Midbrain (tissue), 1 donor: ENCODE results near the gene LPCAT1.

Source experiments
- DNase-seq: peaks from one replicate; lab custom pipeline; 2025; lab: John Stamatoyannopoulos, UW

The LPCAT1 gene

DNA sequence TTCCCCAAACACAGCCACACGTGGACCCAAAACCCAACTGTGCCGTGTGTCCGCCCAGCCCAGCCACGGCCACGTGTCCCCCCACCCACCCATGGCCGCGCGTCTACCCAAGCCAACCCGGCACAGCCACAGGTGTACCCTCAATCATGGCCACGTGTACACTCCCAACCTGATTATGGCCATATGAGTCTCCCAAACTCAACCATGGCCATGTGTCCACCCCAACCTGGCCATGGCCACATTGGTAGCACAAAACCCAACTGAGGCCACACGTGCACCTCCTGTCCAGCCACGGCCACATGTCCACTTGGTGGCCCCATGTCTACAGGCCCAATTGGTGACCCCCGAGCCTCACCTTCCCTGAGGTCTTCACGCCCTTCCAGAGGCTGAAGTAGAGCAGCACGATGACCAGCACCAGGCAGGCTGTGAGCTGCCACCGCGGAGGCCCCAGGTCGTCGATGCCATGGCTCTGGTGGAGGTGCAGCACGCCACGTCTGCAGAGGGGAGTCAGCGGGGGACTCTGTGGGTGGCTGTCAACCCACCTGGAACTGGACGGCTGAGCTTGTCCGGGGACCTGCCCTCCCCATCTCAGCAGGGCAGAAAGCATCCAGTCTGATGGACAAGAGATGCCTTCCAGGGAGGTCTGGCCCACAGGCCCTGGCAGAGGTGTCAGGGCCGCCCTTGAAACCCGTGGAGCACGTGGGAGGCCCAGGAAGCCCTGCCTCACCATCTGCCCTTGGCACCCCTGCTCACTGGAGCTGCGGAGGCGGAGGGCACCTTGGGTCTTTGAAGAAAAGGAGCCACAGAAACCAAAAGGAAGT lies 102.0 kb downstream of the LPCAT1 start:
- no peak for DNase-seq

DNA sequence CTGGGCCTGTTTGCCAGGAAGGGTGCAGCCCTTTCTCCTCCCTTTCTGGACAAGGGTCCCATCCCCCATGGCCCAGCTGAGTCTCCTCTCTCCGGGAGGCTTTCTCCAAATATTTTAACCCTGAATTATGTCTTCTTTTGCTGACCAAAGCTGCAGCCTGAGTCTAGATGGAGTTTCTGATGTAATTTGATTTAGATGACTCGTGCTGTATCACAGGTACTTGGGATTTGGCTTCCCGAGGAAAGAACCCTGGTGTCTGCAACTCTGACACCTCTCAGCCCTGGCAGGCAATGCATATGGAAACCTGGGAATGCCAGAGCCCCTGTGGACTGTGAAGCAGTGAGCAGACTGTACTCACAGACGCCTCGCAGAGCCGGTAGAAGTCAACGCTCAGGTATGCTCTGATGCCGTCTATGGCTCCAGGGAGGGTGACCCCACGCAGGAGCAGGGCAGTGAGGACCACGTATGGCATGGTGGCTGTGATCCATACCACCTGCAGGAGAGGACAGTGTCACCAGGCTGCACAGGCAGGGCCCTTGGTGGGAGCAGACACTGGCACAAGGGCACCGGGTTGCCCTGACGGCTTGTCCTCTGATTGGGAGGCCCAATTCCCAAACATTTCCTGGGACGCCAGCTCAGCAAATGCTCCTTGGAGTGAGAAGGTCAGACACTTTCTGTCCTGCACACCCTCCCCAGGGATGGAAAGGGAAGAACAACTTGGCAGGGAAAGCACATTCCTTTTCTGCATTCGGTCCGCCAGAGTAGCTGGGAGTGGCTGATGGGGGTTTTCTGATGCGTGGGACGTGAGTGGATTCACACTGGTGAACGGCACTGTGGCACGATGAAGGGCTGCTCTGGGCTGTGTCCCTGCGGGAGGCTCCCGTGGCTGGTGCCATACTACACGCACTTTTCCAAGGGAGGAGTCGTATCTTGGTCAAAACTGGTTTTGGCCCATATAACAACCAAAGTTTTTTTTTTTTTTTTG lies 103.3 kb downstream of the LPCAT1 start:
- no peak for DNase-seq

DNA sequence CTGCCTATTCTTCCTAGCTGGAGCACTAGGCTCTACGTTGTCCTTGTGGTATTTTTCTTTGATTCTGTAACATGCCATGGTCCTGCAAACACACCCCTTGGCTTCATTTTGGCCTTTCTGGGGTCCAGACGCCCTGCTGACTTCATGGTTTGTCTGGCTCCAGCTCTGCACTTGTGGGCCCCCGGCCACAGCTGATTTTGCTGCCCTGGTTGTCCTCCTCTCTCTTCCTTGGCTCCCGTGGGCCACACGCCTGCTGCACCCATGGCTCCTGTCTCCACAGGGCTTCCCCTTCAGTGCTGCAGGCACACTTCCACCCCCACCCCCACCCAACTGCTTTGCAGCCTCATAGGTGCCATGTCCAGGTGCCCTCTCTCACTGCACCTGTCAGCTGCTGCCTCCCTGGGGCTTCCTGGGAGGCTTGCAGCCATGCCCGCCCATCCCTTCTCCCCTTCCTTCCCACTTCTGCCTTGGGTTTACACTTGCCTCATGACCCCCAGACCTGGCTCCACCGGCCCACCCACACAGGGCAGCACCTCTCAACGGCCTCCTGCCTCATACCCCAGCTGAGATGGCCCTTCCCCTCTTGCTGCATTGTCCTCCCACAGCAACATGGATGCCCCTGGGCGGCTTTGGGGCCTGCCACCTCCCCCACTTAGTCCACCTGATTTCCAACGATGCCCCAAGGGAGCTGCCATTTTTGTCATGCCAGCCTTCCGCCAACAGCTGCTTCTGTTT lies 104.1 kb downstream of the LPCAT1 start:
- DNase-seq: no peak

DNA sequence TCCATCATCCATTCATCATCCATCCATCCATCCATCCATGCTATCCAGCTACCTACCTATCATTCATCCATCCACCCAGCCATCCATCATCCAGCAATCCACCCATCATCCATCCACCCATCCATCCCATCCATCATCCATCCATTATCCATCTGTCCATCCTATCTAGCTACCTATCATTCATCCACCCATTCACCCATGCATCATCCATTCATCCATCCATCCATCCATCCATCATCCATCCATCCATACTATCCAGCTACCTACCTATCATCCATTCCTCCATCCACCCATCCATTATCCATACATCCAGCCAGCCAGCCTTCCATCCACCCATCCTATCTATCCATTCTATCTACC lies 104.9 kb downstream of the LPCAT1 start:
- DNase-seq: no peak

DNA sequence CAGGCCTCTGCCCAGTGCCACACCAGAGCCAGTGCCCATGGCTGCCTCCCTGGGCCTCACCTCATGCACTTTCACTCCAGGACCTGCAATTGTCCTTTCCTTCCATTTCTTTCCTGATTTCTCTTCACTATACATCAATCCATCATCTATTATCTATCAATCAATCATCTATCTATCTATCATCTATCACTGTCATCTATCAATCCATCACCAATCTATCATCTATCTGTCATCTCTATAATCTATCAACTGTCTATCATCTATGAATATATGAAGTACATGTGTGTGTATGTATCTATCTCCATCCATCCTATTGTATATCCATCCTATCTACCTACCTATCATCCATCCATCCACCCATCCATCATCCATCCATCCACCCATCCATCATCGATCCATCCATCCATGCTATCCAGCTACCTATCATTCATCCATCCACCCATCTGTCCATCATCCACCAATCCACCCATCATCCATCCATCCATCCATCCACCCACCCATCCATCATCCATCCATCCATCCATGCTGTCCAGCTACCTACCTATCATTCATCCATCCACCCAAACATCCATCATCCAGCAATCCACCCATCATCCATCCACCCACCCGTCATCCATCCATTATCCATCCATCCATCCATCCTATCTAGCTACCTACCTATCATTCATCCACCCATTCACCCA lies 105.4 kb downstream of the LPCAT1 start:
- DNase-seq: no peak

DNA sequence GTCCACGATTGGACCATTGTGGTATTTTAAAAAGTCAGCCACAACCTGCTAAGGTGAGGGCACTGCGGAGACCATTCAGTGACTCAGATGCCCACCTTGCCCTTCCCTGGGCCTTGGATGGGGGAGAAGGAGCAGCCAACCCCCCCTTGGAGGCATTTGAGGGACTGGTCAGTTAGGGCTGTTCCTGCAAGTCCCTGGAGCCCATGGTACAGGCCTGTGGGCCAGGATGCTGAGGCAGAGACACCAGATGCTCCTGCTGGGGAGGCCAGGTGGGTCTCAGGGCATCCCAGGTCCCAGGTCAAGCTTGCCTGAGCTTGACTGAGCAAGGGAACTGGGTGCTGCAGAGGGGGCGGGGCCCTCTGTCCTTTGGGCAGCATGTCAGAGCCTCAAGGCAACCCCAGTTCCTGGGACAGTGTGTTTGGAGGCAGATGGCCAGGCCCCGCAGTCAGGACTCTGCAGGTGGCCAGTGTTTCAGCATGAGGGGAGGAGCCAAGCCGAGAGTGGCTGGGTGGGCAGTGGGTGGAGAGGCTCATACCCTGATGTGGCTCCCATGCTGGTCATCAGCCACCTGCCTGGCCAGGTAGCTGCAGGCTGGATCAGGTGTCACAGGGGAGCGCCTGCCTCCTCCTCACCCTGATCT lies 106.1 kb downstream of the LPCAT1 start:
- DNase-seq: no peak

DNA sequence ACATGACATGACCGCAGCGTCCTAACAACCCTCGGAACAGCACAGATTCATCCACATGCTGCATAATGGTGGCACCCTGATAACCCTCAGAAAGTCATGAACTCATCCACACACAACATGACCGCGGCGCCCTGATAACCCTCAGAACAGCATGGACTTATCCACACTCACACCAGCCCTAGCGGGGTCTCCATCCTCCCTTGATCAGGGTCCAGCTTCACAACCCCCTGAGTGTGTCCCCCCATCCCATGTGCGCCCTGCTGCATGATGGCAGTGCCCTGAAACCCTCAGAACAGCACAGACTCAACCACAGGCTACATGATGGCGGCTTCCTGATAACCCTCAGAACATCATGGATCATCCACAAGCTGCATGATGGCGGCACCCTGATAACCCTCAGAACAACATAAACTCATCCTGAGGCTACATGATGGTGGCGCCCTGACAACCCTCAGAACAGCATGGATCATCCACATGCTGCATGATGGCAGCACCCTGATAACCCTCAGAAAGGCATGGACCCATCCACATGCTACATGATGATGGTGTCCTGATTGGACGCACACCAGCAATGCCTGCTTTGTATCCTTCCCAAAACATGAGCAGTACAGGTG lies 106.8 kb downstream of the LPCAT1 start:
- no peak for DNase-seq

DNA sequence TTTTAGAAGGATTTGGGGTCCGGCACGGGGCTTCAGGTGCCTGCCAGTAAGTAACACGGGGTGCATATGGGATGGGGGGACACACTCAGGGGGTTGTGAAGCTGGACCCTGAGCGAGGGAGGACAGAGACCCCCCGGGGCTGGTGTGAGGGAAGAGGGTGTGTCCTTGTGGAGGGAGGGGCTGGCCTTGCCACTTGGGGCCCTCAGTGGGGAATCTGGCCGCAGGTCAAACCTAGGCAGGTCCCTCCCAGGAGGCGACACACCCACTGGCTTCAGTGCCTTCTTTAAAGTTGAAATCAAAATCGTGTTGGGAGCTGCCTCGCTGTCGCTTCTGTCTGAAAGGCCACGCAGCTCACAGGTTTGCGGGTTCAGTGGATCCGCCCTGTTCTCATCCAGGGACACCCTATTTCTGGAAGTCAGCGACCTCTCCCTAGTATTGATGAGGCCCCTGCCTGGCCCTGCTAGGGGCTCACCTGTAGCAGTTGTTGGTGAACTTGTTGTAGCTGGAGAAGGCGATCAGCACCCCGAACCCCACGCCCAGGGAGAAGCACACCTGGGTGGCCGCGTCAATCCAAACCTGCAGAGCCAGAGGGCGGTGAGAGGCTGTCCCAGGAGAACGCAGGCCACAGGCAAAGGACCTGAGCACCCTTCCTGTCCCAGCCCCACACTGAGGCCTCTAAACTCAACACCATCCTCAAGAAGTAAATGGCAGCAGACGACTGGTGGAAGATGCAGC lies 108.0 kb downstream of the LPCAT1 start:
- no peak for DNase-seq

DNA sequence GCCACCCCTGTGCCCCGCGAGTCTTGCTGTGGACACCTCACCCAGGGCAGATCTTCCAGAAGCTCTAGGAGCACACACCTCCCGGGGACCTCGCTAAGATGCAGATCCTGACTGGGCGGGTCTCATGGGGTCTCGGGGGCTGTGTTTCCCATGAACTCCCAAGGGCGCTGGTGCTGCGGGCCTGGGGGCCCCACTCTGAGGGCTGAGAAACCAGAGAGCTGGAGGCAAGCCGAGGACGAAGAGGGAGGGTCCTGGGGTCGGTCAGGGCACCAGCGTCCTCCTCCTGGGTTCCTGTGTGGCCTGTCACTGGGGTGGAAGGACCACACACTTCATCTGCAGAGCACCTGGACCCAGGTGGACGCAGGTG lies 108.7 kb downstream of the LPCAT1 start:
- no peak for DNase-seq

DNA sequence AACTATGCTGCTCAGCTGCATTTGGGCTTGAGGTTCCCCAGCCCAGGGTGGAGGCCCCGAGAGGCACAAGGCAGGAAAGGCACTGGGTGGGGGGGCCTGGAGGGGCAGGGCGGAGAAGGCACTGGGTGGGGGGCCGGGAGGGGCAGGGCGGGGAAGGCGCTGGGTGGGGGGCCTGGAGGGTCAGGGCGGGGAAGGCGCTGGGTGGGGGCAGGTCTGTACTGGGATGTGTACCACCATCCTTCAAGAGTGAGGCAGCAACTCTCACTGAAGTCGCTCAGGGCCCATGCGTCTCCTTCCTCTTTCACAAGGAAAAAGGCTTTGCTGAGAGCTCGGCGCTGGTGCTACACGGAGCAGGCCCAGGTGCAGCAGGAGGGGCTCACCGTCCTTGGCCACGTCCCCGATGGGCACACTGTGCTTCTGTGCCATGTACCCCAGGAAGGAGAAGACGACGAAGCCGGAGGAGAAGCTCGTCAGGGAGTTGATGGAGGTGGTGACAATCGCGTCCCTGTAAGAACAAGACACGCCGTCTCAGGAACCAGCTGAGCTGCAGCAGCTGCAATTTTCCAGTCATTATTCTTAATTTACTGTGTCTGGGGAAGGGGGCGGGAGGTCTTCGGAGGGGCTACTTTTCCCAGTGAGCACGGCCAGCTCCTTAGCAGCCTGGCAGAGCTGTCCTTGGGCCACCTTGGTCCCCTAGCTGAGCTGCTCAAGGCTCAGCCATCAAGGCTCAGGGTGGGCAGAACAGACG lies 109.3 kb downstream of the LPCAT1 start:
- no peak for DNase-seq

DNA sequence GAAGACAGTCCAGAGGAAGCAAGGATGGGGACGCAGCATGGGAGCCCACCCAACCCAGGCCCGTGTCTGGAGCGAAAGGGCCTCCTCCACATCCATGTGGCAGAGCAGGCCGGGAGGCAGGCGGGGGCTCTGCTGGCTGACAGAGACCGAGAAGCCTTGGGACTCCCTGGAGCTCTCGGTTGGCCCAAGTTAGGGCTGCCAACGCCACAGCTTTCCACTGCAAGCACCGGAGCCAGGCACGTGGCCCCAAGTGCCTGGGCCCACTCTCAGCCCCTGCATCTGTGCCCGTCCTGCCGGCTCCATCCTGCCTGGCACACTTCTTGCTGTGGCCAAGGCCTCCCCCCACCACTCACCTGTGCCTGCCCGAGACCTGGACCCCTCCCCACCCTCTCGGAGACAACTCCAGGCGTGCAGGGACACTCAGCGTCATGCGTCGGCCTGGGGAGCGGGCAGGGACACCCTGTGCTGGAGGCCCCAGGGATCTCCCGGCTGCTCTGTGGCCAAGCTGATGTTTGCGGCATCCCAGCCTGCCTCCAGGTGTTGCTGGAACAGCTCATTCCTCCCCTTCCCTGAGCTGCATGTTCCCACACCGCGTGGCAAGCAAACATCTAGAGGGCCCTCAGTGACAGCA lies 110.0 kb downstream of the LPCAT1 start:
- DNase-seq: no peak

DNA sequence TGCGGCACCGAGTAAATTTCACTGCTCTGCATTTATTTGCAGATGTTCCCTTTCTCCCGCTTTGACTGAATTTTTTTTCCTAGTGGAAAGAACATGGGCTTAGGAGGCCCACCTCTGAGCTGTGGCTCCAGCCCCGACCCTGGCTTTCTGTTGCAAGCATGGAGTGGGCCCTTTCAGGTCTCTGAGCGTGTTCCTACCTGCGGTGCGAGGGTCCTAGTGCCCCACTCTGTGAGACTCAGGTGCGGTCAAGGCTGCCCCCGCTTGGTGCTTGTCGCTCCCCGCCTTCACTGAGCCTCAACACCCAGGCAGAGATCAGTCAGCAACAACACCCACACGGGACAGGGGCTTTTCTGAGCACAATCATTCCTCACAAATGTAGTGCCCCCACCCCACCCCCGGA lies 110.5 kb downstream of the LPCAT1 start:
- DNase-seq: no peak

DNA sequence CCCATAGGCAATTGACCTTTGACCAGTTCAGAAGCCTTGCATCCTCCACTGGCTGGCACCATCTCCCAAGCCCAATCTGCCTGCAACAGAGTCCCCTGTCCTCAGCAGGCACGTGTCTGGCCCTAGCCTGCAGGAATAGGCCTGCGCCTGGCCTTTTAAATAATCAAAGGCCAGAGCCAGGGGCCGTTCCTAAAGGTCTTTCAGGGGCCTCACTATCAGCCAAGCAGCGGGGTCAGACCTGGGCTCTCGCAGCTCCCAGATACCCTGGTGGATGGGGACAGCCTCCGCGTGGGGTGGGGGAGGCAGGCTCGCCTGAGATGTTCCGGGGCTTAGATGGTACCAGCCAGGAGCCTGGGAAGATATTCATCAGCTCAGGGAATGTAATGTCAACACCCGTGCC lies 111.1 kb downstream of the LPCAT1 start:
- no peak for DNase-seq

DNA sequence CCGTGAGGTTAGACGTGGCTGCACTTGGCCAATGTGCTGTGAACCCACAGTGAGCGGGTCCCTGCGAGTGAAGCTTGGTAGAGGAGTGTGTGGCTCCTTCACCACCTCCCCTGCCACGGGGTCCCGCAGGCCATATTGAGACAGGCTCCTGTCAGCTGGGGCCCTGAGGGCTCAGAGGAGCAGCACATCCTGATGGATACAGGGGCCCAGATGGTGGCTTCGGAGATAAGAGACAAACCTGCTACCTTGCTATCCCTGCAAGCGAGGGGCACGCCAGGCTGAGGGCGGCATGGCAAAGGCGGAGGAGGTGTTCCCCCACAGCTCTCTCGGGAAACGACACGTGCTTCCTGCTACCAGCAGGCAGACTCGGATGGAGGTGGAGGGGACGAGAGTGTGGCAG lies 111.6 kb downstream of the LPCAT1 start:
- DNase-seq: no peak
